ENCODE data around the gene TSPAN17. TPM values are rescaled to one million over a fixed set of nuclear protein-coding genes. Genes with fewer than 3 reads are reported as not detected.

The TSPAN17 gene
- total and polyA plus RNA-seq, 2 experiments from 2014 or later: 30.2 to 32.3 TPM

DNA sequence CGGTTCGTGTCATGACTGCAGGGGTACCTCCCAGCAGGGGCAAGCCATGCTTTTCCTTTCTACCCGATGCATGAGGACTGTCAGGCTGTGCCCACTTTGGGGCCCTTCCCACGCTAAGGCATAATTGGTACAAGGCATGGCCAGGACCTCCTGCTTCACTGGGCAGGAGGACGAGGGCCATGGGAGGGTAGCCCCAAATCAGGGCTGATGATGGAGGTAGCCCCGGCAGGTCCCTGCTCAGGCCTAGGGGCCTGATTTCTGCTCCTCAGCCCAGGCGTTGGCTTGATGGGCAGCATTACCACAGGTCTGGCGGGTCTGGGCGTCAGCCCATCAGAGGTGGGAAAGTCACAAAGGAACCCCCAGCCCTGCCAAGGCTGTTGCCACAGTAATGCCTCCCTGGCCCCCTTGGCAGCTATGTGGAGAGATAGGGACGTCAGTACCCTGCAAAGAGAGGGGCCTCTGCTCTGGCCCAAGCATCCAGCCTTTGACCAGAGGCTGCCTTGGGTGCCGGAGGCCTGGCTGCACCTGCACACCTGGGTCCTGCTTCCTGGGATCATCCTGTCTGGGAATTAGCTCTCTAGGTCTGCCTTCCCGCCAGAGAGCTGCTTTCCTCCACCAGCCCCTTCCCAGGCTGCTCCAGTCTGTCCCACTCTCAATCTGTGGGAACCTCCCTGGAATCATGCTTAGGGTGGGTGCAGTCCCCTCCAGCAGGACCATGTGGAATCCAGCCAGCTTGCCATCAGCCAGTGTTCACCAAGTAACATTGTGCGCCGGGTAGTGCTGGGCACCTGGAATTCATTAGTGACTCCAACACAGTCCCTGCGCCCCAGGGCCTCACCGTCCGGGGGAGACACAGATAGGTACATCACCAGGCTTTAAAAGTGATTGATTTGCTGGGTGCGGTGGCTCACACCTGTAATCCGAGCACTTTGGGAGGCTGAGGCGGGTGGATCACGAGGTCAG lies 15.4 kb downstream of the TSPAN17 start:
- DNase-seq (ENCODE audit: low read depth in 1 of 2, low spot score in 1 of 2): no peak
- Histone ChIP-seq H3K9me3 (ENCODE audit: low read depth) (no peaks in the 10 kb centered on the region), H3K4me3 (no peak overlapping the region), H3K27me3 (no peaks in the 10 kb centered on the region), H3K4me1 (ENCODE audit: low read depth) (no peaks in the 10 kb centered on the region), H3K27ac (no peak overlapping the region), H3K36me3 (no peaks in the 10 kb centered on the region)
- no peak for TF ChIP-seq CTCF (IDR thresholded peaks at IDR 0.05; ENCODE audit: low read depth, low read length)

DNA sequence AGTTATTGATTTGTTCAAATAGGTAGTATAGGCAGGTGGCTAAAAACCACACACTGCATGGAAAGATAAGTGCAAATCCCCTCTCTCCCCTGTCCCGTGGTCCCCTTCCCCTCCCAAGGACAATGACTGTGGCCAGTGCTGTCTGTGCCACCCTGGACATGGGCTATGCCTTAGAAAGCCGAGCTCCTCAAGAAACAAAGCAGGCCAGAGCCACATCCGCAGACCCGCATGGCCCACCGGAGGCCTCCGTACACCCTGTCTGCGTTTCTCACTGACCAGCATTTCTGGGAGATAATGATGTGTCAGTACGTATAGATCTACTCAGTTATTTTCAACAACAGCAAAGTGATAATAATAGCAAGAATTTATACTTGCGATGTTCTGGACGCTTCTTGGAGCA lies 16.3 kb downstream of the TSPAN17 start:
- no peak for TF ChIP-seq CTCF (IDR thresholded peaks at IDR 0.05; ENCODE audit: low read depth, low read length)
- Histone ChIP-seq H3K4me1 (ENCODE audit: low read depth) (no peaks in the 10 kb centered on the region), H3K9me3 (ENCODE audit: low read depth) (no peaks in the 10 kb centered on the region), H3K27ac (no peak overlapping the region), H3K27me3 (no peaks in the 10 kb centered on the region), H3K36me3 (no peaks in the 10 kb centered on the region), H3K4me3 (no peak overlapping the region)
- DNase-seq (ENCODE audit: low read depth in 1 of 2, low spot score in 1 of 2): no peak

DNA sequence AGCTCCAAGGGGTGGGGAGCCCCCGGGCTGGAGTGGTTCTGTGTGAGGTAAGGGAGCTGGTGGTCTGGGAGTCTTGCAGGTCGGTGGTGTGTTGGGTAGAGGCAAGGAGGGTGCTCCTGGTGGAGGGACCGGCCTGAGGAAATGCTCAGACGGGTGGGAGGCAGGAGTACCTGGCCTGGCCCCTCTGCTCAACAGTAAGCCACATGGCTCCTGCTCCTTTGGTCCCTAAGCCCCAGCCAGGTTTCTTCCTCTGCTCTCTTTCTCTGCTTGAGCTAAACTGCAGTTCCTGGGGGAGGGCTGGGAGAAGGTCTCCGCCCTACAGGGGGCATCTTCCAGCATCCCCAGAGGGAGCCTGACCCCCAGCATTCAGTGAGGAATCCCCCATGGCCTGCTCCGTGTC lies 17.2 kb downstream of the TSPAN17 start:
- Histone ChIP-seq H3K9me3 (ENCODE audit: low read depth) (no peaks in the 10 kb centered on the region), H3K27ac (no peak overlapping the region), H3K4me3 (no peak overlapping the region), H3K4me1 (ENCODE audit: low read depth) (no peaks in the 10 kb centered on the region), H3K36me3 (no peaks in the 10 kb centered on the region), H3K27me3 (no peaks in the 10 kb centered on the region)
- DNase-seq (ENCODE audit: low read depth in 1 of 2, low spot score in 1 of 2): no peak
- no peak for TF ChIP-seq CTCF (IDR thresholded peaks at IDR 0.05; ENCODE audit: low read depth, low read length)

GRCh38 chr5:176664886-176665285 lies 17.6 kb downstream of the TSPAN17 start:
- Histone ChIP-seq H3K4me3 (no peak overlapping the region), H3K36me3 (no peaks in the 10 kb centered on the region), H3K4me1 (ENCODE audit: low read depth) (no peaks in the 10 kb centered on the region), H3K27ac (no peak overlapping the region), H3K27me3 (no peaks in the 10 kb centered on the region), H3K9me3 (ENCODE audit: low read depth) (no peaks in the 10 kb centered on the region)
- no peak for TF ChIP-seq CTCF (IDR thresholded peaks at IDR 0.05; ENCODE audit: low read depth, low read length)
- no peak for DNase-seq (ENCODE audit: low read depth in 1 of 2, low spot score in 1 of 2)

DNA sequence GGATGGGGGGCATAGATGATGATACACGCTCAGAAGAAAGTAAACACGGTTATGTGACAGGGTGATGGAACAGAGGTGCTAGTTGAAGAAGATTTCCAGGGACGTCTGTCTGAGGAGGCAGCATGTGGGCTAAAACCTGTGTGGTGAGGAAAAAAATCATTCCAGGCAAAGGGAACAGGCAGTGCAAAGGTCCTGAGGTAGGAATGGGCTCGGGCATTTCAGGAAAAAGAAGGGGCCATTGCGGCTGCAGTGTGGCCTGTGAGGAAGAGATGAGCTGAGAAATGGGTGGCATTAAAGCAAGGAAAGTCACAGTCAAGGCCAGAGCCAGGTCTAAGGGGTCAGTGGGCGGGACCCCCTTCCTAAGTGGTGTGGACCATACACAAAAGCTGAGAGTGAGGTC lies 18.2 kb downstream of the TSPAN17 start:
- Histone ChIP-seq H3K27ac (no peak overlapping the region), H3K9me3 (ENCODE audit: low read depth) (no peaks in the 10 kb centered on the region), H3K4me1 (ENCODE audit: low read depth) (no peaks in the 10 kb centered on the region), H3K27me3 (no peaks in the 10 kb centered on the region), H3K4me3 (no peak overlapping the region), H3K36me3 (no peaks in the 10 kb centered on the region)
- no peak for TF ChIP-seq CTCF (IDR thresholded peaks at IDR 0.05; ENCODE audit: low read depth, low read length)
- no peak for DNase-seq (ENCODE audit: low read depth in 1 of 2, low spot score in 1 of 2)

All from cardiac muscle cell (in vitro differentiated cells and primary cell).